LHCN-M2 (cell line): ENCODE results near the gene LIX1. TPM values are rescaled to one million over a fixed set of nuclear protein-coding genes. Genes with fewer than 3 reads are reported as not detected.

Experiments
- DNase-seq: peaks from one replicate; pipeline ENCODE4 v3.0.0-alpha.2; 2012; ENCODE audit warnings: low read depth
- total RNA-seq: library from RNA; depleted of rRNA; stranded (reverse); fragments of >200 nt; gene quantifications from 2 replicates; pipeline ENCODE4 v1.2.3, GENCODE V29; 2014; rRNA removed

Gene LIX1
- total RNA-seq, 1 experiment from 2014 or later: not detected

GRCh38 chr5:97075649-97076048 lies 66.8 kb downstream of the LIX1 start:
- DNase-seq: no peak

GRCh38 chr5:97074859-97075489 lies 67.4 kb downstream of the LIX1 start:
- no peak for DNase-seq

- DNase-seq: no peak
These were observed 69.0 kb downstream of the LIX1 start for GRCh38 chr5:97073420-97073819.

- DNase-seq: no peak
These were observed 69.7 kb downstream of the LIX1 start for GRCh38 chr5:97072696-97073095.

DNA sequence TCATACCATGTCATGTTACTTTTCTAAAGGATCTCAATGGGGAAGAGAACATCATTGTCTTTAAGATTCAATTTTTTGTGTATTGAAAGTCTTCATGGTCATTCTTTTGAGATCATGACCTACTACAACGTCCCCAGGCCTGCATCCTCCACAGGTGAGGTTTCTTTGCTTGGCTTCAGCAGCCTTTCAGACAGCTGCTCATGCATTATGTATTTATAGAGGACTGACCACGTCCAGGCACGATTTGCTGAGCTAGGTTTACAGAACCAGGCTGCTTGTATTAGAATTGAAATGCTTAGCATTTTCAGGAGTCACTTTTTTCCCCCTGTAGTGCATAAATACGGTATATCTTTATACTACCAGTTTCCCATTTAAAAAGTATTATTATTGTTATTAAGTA lies 70.4 kb downstream of the LIX1 start:
- DNase-seq: no peak

GRCh38 chr5:97071101-97071500 lies 71.3 kb downstream of the LIX1 start:
- DNase-seq: peak; percentile 83

- no peak for DNase-seq
These were observed 72.2 kb downstream of the LIX1 start for GRCh38 chr5:97070234-97070633.

DNA sequence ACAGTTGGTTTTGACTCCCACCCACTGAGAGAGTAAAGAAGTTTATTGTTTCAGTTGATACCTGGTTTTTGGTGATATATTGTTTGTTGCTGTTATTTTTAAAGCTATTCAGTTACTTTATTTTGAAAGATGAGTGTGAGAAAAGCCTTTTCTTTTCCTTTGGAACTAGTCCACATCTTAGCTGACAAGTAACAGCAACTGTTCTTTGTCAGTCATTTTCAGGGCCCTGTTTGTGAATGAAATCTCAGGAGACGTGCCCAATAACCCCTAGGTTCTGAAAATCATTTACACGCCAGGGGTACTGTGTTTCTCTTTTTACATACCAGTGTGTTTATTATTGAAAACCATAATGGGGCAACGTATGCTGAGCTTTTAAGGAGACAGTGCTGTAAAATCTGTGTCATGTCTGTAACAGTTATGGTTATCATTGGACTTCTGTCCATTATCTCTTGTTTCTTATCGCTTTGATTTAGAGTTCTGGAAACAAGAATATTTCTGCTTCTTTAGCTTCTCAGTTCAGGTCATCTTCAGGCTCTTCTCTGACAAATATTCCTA lies 75.0 kb downstream of the LIX1 start:
- DNase-seq: peak; percentile 40

GRCh38 chr5:97065475-97065874 lies 76.9 kb downstream of the LIX1 start:
- no peak for DNase-seq

GRCh38 chr5:97063251-97063650 lies 79.2 kb downstream of the LIX1 start:
- no peak for DNase-seq

GRCh38 chr5:97062046-97062445 lies 80.4 kb downstream of the LIX1 start:
- DNase-seq: no peak

GRCh38 chr5:97056263-97056662 lies 86.1 kb downstream of the LIX1 start:
- no peak for DNase-seq

- DNase-seq: peak; percentile 49
These were observed 93.2 kb downstream of the LIX1 start for GRCh38 chr5:97049175-97049574.

GRCh38 chr5:97047076-97047475 lies 95.3 kb downstream of the LIX1 start:
- no peak for DNase-seq

GRCh38 chr5:97046270-97046982 lies 96.0 kb downstream of the LIX1 start:
- peak; percentile 35 for DNase-seq

DNA sequence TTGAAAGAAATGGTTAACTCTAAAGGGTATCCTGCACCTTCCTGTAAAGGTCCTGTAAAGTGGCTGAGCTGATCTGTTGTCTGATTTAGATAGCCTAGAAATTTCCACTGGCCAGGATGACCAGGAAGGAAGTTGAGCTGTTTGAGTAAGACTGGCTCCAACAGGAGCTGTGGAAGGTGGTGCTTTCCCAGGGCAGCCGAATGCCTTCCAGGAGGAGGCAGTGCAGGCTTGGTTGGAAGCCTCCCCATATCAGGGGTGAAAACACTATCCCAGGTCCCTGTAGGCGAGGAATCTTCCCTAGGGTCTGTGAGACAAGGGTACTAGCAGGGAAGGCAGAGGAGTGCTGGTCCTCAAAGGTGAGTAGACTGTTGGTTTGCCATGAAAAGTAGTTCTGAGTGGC lies 98.4 kb downstream of the LIX1 start:
- DNase-seq: peak; percentile 22

- no peak for DNase-seq
These were observed 98.9 kb downstream of the LIX1 start for GRCh38 chr5:97043511-97043910.

DNA sequence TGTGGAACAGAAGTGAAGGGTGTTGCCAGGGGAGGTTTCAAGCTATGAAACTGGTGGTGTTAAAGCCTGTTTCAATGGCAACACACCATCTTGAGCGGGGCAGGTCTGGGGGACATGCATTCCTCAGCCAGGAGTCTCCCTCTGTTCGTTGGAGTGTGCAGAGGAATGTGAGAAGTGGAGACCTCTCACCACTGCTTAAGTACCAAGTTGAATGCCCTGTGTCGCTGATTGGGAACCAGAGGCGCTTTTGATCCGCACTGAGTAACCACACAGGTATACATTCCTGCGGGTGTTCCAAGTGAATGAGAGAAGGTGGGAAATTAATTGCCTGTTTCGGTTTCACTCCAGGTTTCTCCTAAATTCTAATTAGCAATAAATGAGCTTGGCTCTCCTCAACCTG lies 99.4 kb downstream of the LIX1 start:
- no peak for DNase-seq

Other genes starting within 250 kb of the LIX1 start
- gene LNPEP, start 206.5 kb downstream of the LIX1 start, total RNA-seq: 20.3 and 29.5 TPM in 2 replicates
- gene RIOK2, start 40.6 kb upstream of the LIX1 start, total RNA-seq: 20.2 and 29.9 TPM in 2 replicates